Panc1 (cell line): ENCODE data around the gene GSC2.

Source experiments
- REST ChIP-seq, 2 experiments: IDR thresholded peaks; 2 replicates each; pipeline ENCODE4 v1.6.1; 2011 to 2012; ENCODE audit warnings: low read depth in 2 of 2, control low read depth in 1 of 2, low read length in 1 of 2, mild to moderate bottlenecking in 1 of 2, moderate library complexity in 1 of 2; ENCODE audit not compliant: insufficient read depth in 1 of 2
- TF ChIP-seq, protein P1 (sequence below): fragments of 450-650 bp; IDR thresholded peaks from 2 replicates; pipeline ENCODE4 v1.5.1; 2017; ENCODE audit warnings: mild to moderate bottlenecking

- no peak for TF ChIP-seq REST (IDR thresholded peaks at IDR 0.05; ENCODE audit: insufficient read depth in 1 of 2, low read depth in 2 of 2, low read length in 1 of 2)
- TF ChIP-seq, protein P1, sequence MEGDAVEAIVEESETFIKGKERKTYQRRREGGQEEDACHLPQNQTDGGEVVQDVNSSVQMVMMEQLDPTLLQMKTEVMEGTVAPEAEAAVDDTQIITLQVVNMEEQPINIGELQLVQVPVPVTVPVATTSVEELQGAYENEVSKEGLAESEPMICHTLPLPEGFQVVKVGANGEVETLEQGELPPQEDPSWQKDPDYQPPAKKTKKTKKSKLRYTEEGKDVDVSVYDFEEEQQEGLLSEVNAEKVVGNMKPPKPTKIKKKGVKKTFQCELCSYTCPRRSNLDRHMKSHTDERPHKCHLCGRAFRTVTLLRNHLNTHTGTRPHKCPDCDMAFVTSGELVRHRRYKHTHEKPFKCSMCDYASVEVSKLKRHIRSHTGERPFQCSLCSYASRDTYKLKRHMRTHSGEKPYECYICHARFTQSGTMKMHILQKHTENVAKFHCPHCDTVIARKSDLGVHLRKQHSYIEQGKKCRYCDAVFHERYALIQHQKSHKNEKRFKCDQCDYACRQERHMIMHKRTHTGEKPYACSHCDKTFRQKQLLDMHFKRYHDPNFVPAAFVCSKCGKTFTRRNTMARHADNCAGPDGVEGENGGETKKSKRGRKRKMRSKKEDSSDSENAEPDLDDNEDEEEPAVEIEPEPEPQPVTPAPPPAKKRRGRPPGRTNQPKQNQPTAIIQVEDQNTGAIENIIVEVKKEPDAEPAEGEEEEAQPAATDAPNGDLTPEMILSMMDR = no peak
Measured at GRCh38 chr22:19176732-19177131, 26.6 kb upstream of the GSC2 start.
